Activated CD4-positive, CD25-positive, alpha-beta regulatory T cell treated with anti-CD3 and anti-CD28 coated beads, Interleukin-2, amount 50 U/mL, for 72 hours (primary cell): ENCODE results near the gene LARGE2.
"Not testable (repeated sequence)": the region's sequence is repeated elsewhere in the genome, so short reads cannot be mapped to it uniquely, and the experiment has no call there.

Source experiments
- DNase-seq: peaks from one replicate; pipeline ENCODE4 v3.0.0; 2021

LARGE2 gene

GRCh38 chr11:45896422-45896984 lies 26.0 kb upstream of the LARGE2 start:
- DNase-seq, result no peak

- no peak for DNase-seq
These were observed 24.9 kb upstream of the LARGE2 start for GRCh38 chr11:45897556-45897955.

DNA sequence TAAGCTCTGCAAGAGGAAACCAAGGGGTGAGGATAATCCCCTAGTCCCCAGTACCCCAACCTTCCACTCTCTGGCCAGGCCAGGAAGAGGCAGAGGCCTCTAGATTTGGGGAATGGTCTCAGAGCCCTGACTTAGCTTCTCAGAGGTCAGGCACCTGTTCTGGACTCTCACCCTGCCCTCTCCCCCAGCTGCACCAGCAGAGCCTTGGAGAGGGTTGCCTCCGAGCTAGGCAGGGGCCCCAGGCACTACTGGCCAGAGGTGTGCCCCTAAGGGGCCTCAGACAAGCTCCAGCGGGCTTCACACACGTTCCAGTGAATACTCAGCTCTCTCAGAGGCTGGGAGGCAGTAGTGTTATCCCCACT lies 23.4 kb upstream of the LARGE2 start:
- DNase-seq, result no peak

DNA sequence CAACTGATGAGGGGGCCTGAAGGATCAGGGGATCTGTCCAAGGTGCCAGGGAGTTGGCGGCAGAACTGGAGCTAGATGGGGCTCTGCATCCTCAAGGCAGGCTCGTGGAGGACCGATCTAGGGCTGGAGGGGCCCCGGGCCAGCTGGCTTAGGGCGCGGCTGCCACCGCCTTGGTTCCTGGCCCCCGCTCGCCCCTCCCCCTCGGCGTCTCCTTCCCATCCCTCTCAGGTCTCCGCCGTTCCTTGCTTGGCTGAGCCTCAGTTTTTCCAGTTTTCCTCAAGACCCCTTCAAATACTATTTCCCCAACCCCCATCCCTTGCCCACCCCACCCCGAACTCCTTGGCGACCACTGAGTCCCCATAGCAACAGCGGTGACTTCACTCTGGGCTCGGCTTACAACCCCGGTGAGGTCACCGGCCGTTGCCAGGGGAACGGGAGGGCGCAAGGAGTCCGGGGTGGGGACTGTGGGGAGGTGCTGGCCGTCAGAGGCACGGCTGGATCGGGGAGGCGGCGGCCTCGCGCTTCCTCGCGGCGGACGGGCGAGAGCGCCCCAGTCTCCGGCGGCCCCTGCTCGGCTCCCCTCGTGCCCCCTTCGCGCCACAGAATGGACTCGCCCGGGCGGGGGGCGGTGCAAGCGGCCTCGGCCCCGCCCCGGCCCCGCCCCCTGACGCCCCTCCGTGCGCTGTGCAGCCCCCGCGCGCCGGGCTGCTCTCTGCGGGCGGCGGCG lies 22.8 kb upstream of the LARGE2 start:
- DNase-seq, result peak; percentile 61

DNA sequence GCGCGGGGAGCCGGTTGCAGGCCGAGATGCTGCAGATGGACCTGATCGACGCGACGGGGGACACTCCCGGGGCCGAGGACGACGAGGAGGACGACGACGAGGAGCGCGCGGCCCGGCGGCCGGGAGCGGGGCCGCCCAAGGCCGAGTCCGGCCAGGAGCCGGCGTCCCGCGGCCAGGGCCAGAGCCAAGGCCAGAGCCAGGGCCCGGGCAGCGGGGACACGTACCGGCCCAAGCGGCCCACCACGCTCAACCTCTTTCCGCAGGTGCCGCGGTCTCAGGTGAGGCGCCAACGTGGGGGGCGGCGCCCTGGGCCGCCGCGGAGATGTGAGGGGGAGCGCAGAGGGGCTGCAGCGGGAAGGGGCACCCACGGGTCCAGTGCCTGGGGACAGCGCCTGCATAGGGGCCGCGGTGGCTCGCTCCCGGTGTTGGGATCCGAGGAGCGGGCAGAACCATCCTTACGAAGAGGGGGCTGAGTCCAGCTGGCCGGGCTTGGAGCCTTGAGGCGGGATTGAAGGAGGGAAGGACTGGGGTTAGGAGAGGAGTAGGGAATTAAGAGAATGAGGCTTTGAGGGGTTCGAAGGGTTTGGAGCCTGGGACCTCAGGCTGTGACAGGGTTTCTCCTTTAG lies 22.2 kb upstream of the LARGE2 start:
- DNase-seq, result not testable (repeated sequence)

GRCh38 chr11:45900916-45901617 lies 21.4 kb upstream of the LARGE2 start:
- no peak for DNase-seq

- DNase-seq, result no peak
These were observed 20.8 kb upstream of the LARGE2 start for GRCh38 chr11:45901626-45902025.

GRCh38 chr11:45902452-45903380 lies 19.7 kb upstream of the LARGE2 start:
- DNase-seq, result no peak

DNA sequence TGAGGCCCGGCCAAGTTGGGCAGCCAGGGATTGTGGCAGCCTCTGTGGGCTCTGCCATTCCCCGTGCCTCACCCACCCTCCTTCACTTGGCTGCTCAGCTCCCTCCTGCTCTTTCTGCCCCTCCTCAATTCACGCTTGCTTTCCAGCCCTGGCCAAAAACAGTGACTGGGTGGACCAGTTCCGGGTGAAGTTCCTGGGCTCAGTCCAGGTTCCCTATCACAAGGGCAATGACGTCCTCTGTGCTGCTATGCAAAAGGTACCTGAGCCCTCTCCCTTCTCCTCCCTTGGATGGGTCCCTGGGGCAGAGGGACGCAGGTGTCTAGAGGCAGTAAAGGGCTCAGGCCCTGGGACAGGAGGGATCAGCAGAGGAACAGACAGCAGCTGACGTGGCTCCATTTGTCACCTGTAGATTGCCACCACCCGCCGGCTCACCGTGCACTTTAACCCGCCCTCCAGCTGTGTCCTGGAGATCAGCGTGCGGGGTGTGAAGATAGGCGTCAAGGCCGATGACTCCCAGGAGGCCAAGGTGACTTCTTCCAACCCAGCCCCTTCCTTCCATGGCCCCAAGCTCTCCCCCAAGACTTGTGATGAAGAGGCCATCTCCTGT lies 18.0 kb upstream of the LARGE2 start:
- no peak for DNase-seq

GRCh38 chr11:45905095-45905494 lies 17.4 kb upstream of the LARGE2 start:
- no peak for DNase-seq

- DNase-seq, result not testable (repeated sequence)
These were observed 16.9 kb upstream of the LARGE2 start for GRCh38 chr11:45905576-45905975.

GRCh38 chr11:45906096-45906682 lies 16.3 kb upstream of the LARGE2 start:
- DNase-seq, result no peak

DNA sequence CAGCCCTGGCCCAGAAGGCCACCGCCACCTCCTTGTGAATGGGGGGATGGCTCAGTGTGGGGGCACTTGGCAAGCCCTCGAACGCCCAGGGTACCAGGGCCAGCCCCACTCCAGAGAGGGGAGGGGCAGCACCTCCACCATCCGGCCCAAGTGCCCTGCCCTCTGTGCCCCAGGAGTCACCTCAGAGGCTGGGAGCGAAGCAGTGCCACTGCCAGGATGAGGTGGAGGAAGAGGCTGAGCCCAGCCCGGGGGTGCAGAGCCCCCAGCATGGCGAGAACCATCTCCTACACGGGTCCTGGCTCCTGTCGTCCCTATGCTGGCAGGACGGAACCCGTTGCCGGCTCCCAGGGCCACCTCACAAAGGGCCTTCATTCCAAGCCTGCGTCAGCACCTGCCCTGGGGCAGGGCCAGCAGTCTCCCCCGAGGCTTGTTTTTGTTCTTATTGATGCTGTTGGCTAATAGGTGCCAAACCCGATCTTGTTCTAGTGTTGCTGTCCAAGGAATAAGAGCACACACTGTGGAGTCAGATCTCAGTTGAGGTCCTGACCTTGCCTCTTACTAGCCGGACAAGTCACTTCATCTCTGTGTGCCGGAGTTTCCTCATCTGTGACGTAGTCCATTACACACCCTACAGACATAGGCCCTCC lies 15.4 kb upstream of the LARGE2 start, which contains the start of gene FREY1:
Gene FREY1 (minus strand): TSS at position 307 of the 647 bp plus-strand sequence. CDS start 26 bp downstream, at position 281.
- no peak for DNase-seq

GRCh38 chr11:45907911-45908370 lies 14.5 kb upstream of the LARGE2 start:
- DNase-seq, result no peak

- DNase-seq, result no peak
These were observed 12.6 kb upstream of the LARGE2 start for GRCh38 chr11:45909594-45910475.

DNA sequence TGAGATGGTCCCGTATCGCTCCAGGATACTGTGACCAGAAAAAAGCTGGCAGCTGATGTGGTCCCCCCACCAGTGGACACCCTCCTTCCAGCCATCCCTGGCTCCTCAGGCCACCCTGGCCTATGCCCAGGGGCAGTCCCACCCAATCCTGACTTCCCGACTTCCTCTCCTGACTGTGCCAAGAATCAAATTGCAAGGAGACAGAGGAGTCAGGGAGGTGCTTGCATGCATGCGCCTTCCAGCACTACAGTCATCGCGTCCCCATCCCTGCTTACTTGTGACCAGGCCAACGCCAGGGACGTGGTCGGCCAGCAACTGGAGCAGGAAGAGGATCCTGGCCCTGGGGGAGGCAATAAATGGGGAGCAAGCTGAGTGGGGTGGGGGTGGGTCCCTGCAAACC lies 11.8 kb upstream of the LARGE2 start:
- no peak for DNase-seq

DNA sequence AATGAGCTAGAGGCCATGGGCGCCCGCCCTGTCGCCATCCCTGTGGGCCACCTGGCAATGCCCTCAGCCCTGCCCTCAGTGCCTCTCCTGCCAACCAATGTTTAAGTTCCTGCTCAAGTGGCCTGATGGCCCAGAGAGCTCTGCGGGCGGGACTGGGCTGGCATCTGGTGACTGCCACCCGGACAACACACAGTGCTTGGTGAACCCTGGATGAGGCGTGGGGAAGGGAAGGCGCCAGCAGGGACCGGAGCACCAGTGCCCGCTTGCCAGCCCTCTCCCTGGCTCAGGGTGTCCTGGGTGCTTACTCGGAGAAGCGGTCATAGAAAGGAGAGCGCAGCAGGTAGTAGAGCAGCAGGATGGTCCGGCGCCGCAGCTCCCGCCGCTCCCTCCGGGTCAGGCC lies 8.9 kb upstream of the LARGE2 start:
- DNase-seq, result no peak

GRCh38 chr11:45913942-45914635 lies 8.4 kb upstream of the LARGE2 start:
- no peak for DNase-seq

DNA sequence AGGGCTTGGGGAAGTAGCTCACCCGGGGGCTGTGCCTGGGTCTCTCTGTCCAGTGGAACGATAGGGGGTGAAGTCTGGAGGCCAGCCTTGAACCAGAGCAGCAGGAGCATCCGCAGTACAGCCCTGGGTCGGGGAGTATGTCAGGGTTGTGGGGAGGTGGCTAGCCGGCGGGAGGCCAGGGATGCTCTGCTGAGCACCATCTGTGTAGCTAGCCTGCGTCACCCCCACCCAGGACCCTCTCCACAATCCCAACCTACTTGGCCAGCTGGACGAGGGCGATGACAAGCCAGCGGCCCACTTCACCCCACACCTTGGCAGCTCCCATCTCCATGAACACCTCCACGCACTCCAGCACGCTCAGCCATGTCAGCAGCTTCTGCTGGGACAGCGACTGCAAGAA lies 7.0 kb upstream of the LARGE2 start:
- no peak for DNase-seq

- DNase-seq, result no peak
These were observed 5.2 kb upstream of the LARGE2 start for GRCh38 chr11:45917286-45917622.
